OCI-LY3 (cell line): ENCODE results near the gene PIEZO1.

ENCODE experiments used
- EZH2phosphoT487 ChIP-seq: fragments of 200-600 bp; shearing (Covaris generic); IDR thresholded peaks from 2 replicates; pipeline ENCODE4 v1.6.1; 2018; ENCODE audit warnings: antibody characterized with exemption, mixed run types, low read depth
- TF ChIP-seq, protein P1 (sequence below): fragments of 200-600, 300-600 bp; sonication (generic); IDR thresholded peaks from 2 replicates; pipeline ENCODE4 v1.5.1; 2014; ENCODE audit warnings: antibody characterized with exemption, low read length, low read depth

DNA sequence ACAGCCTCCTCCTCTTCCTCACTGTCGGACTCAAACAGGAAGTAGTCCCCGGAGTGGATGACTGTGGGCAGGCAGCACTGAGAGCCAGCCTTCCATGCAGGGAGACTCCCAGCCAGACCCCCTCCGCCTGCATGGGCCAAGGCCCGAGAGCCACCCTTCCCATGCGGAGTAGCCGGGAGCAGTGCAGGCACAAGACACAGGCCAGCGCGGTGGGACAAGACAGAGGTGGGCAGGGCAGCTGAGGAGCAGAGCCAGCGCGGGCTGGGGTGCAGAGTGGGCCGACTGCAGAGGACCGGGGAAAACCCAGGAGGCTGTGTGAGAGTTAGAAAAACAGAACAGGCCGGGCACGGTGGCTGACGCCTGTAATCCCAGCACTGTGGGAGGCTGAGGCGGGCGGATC lies 61.1 kb downstream of the PIEZO1 start:
- TF ChIP-seq, protein P1, sequence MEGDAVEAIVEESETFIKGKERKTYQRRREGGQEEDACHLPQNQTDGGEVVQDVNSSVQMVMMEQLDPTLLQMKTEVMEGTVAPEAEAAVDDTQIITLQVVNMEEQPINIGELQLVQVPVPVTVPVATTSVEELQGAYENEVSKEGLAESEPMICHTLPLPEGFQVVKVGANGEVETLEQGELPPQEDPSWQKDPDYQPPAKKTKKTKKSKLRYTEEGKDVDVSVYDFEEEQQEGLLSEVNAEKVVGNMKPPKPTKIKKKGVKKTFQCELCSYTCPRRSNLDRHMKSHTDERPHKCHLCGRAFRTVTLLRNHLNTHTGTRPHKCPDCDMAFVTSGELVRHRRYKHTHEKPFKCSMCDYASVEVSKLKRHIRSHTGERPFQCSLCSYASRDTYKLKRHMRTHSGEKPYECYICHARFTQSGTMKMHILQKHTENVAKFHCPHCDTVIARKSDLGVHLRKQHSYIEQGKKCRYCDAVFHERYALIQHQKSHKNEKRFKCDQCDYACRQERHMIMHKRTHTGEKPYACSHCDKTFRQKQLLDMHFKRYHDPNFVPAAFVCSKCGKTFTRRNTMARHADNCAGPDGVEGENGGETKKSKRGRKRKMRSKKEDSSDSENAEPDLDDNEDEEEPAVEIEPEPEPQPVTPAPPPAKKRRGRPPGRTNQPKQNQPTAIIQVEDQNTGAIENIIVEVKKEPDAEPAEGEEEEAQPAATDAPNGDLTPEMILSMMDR: no peak
- no peak for TF ChIP-seq EZH2phosphoT487
